A673 (cell line): Measurements from ENCODE around the gene ZNF160. TPM values are rescaled to one million over a fixed set of nuclear protein-coding genes. Genes with fewer than 3 reads are reported as not detected.

Experiments
- BruUV-seq: library from RNA; stranded (reverse); fragments of 400-500 nt; replicated peaks from 2 replicates; lab custom pipeline; 2021; lab: Mats Ljungman, UMichigan
- CTCF ChIA-PET: fragments of 300-600 bp; sonication (Branson Sonifier 250); formaldehyde crosslinking; loops from one replicate; lab custom pipeline; 2022; ENCODE audit warnings: antibody characterized with exemption; lab: Charles Lee
- POLR2A ChIA-PET: fragments of 300-600 bp; sonication (Branson Sonifier 250); formaldehyde crosslinking; loops from one replicate; lab custom pipeline; 2022; ENCODE audit warnings: antibody characterized with exemption; ENCODE audit not compliant: low non-redundant PET; lab: Charles Lee
- DNase-seq: peaks from one replicate; pipeline ENCODE4 v3.0.0-alpha.2; 2015; ENCODE audit warnings: low spot score
- H3K27ac ChIP-seq: fragments of 200-600 bp; sonication (generic); 2 replicates; pipeline ENCODE4 v1.5.1; 2016; ENCODE audit warnings: mixed run types, low read depth, mild to moderate bottlenecking, mixed read lengths, antibody characterized with exemption, low read length; ENCODE audit not compliant: poor library complexity, severe bottlenecking
- H3K27me3 ChIP-seq: fragments of 200-600 bp; sonication (generic); replicated peaks from 2 replicates; pipeline ENCODE4 v1.6.1; 2017; ENCODE audit warnings: mixed run types, low read depth, mild to moderate bottlenecking, mixed read lengths, antibody characterized with exemption, low read length; ENCODE audit not compliant: insufficient read depth, poor library complexity
- H3K36me3 ChIP-seq: fragments of 200-600 bp; sonication (generic); 2 replicates; pipeline ENCODE4 v1.6.1; 2016; ENCODE audit warnings: mixed run types, mild to moderate bottlenecking, mixed read lengths, antibody characterized with exemption, low read length; ENCODE audit not compliant: insufficient read depth, poor library complexity, severe bottlenecking
- H3K4me1 ChIP-seq: fragments of 200-600 bp; sonication (generic); 2 replicates; pipeline ENCODE4 v1.6.1; 2017; ENCODE audit warnings: mixed run types, mild to moderate bottlenecking, mixed read lengths, antibody characterized with exemption, low read length; ENCODE audit not compliant: insufficient read depth, poor library complexity, severe bottlenecking
- H3K4me3 ChIP-seq: fragments of 200-600 bp; sonication (generic); 2 replicates; pipeline ENCODE4 v1.5.1; 2016; ENCODE audit warnings: low read depth, mixed run types, mild to moderate bottlenecking, mixed read lengths, low read length; ENCODE audit not compliant: poor library complexity, severe bottlenecking
- H3K9me3 ChIP-seq: fragments of 200-600 bp; sonication (generic); 2 replicates; pipeline ENCODE4 v1.6.1; 2016; ENCODE audit warnings: mixed run types, low read depth, mild to moderate bottlenecking, mixed read lengths, antibody characterized with exemption, low read length; ENCODE audit not compliant: poor library complexity, severe bottlenecking
- CTCF ChIP-seq: fragments of 300-800, 200-600 bp; sonication (generic); conservative IDR thresholded peaks from 2 replicates; pipeline ENCODE4 v1.5.1; 2017; ENCODE audit warnings: low read depth, mild to moderate bottlenecking, antibody characterized with exemption, low read length, moderate library complexity, mixed read lengths
- EZH2 ChIP-seq: fragments of 200-600 bp; sonication (generic); IDR thresholded peaks from 2 replicates; pipeline ENCODE4 v1.6.1; 2017; ENCODE audit warnings: borderline replicate concordance, low read depth, mild to moderate bottlenecking, mixed read lengths, antibody characterized with exemption, low read length; ENCODE audit not compliant: poor library complexity, severe bottlenecking
- intact Hi-C: fragments of 100-400 bp; cut with micrococcal nuclease; formaldehyde crosslinking; loops from one replicate; pipeline ENCODE4 v1.10.0; 2022; ENCODE audit not compliant: unreplicated experiment
- total RNA-seq: library from RNA; stranded (reverse); gene quantifications from 2 replicates; pipeline ENCODE4 v1.2.3, GENCODE V29; 2021

The ZNF160 gene
- total RNA-seq, 1 experiment from 2014 or later, result 17.4 TPM

GRCh38 chr19:53123400-53123799 is 20.2 kb upstream of the ZNF160 start:
- Histone ChIP-seq H3K9me3 (peaks cover 7% of the 10 kb centered on the region), H3K36me3 (no peaks in the 10 kb centered on the region), H3K27ac (no peak overlapping the region), H3K4me1 (no peaks in the 10 kb centered on the region), H3K27me3 (no peaks in the 10 kb centered on the region), H3K4me3 (no peak overlapping the region)
- intact Hi-C loops, result no loop called here
- no peak for DNase-seq
- POLR2A ChIA-PET, result no interaction called here
- TF ChIP-seq EZH2 (no peak), CTCF (no peak)
- BruUV-seq, result no TSS peak
- CTCF ChIA-PET, result no interaction called here

GRCh38 chr19:53112286-53112685 is 9.1 kb upstream of the ZNF160 start:
- no peaks in the 10 kb centered on the region for H3K36me3 ChIP-seq
- H3K9me3 ChIP-seq, result peaks cover 34% of the 10 kb centered on the region
- ChIA-PET CTCF (no interaction called here), POLR2A (no interaction called here)
- H3K4me1 ChIP-seq, result no peaks in the 10 kb centered on the region
- no peak overlapping the region for H3K4me3 ChIP-seq
- no peak for TF ChIP-seq CTCF
- no peak for TF ChIP-seq EZH2
- H3K27ac ChIP-seq, result no peak overlapping the region
- intact Hi-C loops, result no loop called here
- no peaks in the 10 kb centered on the region for H3K27me3 ChIP-seq
- DNase-seq, result no peak
- BruUV-seq, result no TSS peak

- Histone ChIP-seq H3K4me1 (no peaks in the 10 kb centered on the region), H3K4me3 (no peak overlapping the region), H3K36me3 (no peaks in the 10 kb centered on the region), H3K27me3 (no peaks in the 10 kb centered on the region), H3K27ac (no peak overlapping the region), H3K9me3 (peaks cover 33% of the 10 kb centered on the region)
- intact Hi-C loops, result no loop called here
- POLR2A ChIA-PET, result no interaction called here
- TF ChIP-seq CTCF (no peak), EZH2 (no peak)
- no TSS peak for BruUV-seq
- DNase-seq, result no peak
- CTCF ChIA-PET, result no interaction called here
Measured at GRCh38 chr19:53109527-53109926, 6.3 kb upstream of the ZNF160 start.
